HG03103 (cell line): Measurements from ENCODE around the gene FBXL13.
"Not testable (repeated sequence)": the region's sequence is repeated elsewhere in the genome, so short reads cannot be mapped to it uniquely, and the experiment has no call there.

Experiments used
- ATAC-seq: cut with Tn5 transposase; IDR thresholded peaks from one replicate; pipeline ENCODE4 v1.9.1; 2021; ENCODE audit warnings: low read depth; ENCODE audit not compliant: unreplicated experiment

FBXL13 gene

DNA sequence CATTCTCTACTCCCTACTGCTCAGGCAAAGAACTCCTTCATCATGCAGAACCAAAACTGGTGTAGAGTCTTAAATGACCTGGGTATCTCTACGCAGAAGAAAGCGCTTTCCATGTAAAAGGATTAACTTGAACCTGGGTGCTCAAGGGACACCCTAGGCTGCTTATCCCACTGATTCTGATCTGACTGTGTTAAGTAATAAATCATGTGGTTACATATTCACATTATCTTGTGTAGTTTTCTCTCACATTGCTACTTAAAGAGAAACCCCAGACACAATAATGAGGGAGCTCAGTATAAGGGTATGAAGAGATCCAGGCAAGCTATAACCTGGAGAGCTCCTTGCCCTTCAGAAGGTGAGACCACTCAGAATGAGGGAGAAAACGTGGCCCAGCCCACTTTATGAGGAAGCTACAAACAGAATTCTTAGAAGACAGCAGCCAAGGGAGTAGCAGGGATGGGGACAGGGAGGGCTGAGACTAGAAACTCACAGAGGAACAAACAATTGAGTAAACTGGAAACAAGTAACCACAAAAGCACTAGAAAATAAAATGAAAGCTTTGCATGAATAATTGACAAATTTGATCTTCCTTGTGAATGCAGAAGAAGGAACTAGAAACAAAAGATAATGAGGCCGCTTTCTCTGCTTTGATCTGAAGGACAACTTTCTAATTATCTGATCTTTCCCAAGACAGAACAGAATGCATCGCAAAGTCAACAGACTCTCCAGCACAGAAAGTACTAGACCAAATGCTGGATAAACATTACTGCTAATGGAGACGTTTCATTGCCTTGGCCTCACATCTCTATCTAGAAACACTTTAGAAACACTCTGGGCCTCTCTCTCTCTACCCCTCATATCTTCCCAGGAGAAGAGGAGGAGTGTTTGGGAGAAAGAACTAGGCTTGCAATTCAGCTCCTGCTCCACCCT, 85.7 kb downstream of the FBXL13 start:
- ATAC-seq, result no peak

DNA sequence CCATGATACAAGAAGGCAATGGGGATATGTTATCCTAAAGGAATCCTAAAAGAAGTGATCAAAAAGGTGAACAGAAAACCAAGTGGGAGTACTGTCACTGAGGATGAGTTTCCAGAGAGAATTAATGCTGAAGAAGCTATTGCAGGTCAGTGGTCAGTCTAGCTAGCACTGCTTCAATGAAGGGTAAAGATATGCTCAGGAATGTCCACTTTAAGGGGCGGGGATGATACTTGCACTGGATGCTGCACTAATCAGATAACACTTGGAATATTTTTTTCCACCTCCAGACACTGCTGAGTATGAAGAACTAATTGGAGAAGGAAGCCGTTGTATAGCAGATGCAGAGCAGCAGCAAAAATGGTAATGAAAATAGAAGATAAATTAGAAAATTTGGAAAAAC, 86.5 kb downstream of the FBXL13 start:
- ATAC-seq, result no peak

DNA sequence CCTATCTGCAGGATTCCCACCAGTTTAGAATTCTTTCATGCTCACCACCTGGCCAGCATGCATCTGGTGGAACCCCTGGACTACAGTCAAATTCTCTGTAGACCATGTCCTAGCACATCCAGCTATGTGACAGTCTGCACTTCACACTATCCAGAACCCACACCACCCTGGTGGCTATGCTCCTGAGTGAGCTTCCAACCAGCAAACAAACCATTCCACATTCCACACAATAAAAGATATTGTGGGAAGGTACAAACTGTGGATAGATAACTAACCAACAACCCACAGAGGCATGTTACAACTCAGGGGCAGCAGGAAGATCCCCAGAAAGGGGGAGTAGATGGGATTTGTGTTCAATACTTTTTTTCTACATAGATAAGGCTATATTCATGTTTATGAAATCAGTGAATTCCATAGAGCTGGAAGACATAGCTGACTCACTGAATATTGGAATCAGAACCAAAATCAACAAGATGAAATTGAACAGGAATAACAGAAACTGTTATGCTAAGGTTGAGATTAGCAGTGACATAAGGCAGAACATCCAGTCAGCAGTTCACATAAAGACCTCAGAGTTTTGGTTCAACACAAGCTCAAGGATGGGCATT, 89.3 kb downstream of the FBXL13 start:
- no peak for ATAC-seq

DNA sequence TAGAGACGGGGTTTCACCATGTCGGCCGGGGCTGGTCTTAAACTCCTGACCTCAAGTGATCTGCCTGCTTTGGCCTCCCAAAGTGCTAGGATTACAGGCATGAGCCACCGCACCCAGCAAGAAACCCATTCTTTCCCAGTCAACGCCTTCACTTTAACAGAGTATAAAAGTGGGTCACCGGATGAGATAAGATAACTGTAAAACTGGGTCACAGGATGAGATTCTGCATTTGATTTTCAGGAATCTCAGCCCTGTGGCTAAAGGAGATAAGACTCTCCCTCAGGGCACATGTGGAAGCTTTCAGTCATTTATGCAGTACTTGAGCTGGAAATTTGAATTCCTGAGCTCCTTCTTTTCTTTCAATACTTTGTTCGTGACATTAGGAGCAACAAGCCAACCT, 91.0 kb downstream of the FBXL13 start:
- no peak for ATAC-seq

DNA sequence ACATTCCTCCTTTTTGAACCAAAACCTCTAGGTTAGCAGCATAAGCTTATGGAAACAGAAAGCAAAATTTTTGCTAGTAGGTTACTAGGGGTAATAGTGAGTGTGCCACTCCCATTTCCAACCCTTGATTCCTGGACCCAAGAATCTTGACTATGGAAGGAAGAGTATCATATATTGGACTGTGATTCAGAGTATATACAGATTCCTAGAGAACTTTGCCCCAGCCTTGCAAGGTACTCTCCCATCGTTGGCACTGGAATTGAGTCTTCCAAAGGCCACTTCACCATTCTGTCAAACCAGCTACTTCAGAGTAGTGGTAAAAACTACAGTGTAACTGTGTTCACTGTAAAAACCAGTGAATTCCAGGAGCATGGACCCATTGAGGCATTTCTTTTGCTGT, 92.4 kb downstream of the FBXL13 start:
- ATAC-seq, result no peak

DNA sequence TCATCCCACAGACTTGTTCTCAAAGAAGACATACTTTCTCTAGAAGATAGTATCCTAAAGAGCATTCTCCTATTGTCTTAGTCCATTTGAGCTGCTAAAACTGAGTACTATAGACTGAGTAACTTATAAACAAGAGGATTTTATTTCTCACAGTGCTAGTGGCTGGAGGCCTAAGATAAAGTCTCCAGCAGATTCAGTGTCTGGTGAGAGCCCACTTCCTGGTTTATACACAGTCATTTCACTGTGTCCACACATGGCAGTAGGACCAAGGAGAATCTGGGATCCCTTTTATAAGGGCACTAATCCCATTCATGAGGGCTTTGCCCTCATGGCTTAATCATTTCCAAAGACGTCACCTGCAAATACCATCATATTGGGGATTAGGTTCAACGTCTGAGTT, 93.1 kb downstream of the FBXL13 start:
- no peak for ATAC-seq

DNA sequence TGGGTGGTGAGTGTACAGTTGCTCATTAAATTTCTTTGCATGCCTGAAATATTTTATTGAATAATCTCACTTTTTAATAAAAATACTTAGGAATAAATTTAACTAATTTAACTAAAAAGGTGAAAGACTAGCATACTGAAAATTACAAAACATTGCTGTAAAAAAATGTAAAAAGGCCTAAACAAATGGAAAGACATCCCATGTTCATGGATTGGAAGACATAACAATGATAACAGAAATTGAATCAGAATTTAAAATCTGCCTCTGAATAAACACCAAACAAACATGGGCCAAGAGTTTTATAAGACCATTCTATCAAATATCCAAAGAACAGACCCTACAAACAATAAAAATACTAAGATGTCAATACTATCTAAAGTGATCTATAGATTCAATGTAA, 94.9 kb downstream of the FBXL13 start:
- no peak for ATAC-seq

DNA sequence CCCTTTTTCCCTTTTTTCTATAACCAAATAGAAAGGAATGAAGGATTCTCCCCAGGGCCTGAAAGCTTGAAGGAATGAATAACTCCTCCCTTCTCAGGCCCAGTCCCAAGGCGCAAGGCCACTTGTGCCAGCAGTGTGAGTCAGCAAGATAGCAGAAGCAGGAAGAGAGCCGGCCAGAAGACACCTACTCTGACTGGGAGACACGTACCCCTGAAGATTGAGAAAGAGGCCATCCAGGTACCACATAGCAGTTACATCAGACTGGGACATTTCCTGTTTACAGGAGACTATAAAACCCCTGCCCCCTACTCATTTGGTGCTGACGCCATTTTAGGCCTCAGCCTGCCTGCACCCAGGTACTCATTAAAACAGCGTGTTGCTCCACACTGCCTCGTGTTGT, 96.3 kb downstream of the FBXL13 start:
- ATAC-seq, result no peak

DNA sequence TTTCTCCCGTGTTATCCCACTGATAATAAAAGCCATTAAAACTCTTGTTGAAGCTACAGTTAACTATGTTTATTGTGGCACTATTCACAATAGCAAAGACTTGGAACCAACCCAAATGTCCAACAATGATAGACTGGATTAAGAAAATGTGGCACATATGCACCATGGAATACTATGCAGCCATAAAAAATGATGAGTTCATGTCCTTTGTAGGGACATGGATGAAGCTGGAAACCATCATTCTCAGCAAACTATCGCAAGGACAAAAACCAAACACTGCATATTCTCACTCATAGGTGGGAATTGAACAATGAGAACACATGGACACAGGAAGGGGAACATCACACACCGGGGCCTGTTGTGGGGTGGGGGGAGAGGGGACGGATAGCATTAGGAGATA, 97.0 kb downstream of the FBXL13 start:
- not testable (repeated sequence) for ATAC-seq

DNA sequence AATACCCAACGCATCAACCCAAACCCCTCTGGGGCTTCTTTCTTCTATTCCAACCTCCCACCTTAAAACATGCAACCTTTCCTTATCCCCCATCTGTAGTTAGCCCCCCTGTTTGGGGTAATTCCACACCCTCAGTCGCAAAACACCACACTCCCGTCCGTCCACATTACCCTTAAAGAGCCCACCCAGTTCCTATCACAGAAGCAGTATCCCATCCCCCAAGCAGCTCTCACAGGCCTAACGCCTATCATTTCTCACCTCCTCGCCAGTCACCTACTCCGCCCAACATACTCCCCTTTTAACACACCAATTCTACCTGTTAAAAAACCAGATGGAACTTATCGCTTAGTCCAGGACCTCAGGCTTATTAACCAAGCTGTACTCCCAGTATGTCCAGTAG, 98.1 kb downstream of the FBXL13 start:
- ATAC-seq, result no peak

DNA sequence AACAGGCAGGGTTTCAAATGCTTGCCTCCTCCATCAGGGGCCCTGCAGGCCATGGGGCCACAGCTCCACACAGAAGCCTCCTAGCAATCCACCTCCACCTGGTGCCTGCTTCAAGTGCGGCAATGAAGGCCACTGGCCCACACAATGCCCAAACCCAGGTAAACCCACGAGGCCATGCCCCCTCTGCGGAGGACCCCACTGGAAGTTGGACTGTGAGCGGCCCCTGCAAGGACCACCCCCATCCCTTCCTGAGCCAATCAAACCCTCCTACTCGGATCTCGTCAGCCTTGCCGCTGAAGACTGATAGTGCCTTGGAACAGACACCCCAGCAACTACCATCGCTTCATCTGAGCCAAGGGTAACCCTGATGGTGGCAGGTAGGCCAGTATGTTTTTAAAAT, 98.7 kb downstream of the FBXL13 start:
- ATAC-seq, result no peak

DNA sequence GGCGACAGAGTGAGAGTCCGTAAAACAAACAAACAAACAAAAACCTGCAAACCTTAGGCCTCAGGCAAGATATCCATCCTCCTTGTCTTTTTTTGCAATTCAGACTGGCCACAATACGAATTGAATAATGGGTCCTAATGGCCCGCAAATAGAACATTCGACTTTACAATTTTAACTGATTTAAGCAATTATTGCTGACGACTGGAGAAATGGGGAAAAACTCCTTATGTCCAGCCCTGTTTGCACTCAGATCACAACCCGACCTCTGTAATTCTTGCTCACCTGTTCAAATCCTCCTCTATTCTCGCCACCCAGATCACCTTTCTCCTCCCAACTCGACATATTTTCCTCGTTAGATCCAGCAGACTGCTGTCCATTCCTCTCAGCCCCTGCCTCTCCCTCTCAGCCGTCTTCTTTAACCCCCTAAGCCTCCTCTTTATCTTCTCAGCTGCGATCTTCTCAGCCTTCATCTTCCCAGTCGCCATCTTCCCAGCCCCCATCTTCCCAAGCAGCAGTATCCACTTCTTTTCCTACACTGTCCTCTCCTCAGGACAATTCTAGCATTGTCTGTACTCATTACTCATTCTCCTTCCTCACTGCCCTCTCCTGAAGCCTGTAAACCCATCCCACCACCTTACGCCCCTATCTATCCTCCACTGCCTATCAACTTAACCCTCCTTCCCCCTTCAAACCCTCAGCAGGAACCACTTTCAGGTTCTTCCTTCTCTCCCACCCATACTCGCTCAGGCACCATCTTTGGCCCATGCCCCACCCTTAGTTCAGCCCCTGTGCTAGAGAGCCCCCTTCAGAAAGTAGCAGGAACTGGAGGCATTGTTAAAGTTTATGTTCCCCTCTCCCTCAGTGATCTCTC, 100.0 kb downstream of the FBXL13 start:
- no peak for ATAC-seq

DNA sequence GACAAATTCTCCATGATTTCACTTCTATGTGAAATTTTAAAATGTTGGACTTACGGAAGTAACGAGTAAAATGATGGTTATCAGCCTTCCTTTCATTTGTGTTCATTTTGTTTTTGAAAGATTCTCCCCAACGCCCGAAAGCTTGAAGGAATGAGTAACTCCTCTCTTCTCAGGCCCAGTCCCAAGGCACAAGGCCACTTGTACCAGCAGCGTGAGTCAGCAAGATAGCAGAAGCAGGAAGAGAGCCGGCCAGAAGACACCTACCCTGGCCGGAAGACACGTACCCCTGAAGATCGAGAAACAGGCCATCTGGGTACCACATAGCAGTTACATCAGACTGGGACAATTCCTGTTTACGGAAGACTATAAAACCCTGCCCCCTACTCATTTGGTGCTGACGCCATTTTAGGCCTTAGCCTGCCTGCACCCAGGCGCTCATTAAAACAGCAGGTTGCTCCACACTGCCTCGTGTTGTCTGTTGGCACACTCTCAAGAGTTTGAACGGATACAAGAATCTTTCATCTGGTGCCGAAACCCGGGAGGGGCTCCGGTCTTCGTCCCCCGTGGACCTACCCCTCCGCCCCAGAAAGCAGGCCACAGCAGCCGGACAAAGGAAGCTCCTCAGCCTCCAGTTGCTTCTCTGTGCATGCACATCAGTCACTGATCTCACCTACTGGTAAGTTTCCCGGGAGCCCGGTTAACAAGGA, 101.3 kb downstream of the FBXL13 start:
- ATAC-seq, result no peak

DNA sequence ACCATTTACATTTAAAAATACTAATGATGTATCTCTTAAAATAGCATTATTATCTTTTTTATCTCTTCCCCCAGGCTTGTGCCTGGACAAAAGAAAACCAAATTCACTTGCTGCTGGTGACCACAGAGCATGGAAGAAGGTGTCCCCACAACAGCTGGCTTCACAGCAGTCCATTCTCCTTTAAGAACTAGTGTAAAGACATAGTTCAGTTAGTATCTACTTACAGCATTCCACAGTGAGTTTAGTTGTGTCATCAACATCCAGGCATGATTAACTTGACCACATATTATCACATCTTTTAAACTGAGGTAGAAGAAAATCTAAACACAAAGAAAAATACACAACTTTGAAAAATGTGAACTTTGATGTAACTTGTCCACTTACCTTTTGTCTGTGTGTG, 106.8 kb downstream of the FBXL13 start:
- no peak for ATAC-seq

DNA sequence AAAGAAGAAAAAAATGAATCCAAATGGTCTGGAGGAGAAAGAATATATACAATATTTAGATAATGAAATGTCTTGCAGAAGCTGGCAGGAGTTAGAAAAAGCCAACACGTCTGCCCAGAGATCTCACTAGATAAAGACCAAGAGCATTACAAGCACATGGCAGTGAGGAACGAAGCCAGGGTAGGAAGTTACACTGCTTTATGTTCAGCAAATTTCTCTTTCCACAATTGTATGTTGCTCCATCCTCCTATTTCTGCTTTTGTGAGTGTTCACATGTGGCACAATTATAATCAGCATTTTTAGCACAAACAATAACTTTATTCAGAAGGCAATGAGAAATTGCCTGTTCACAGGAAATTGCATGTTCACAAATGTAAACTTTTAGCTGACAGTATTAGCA, 108.1 kb downstream of the FBXL13 start:
- no peak for ATAC-seq

DNA sequence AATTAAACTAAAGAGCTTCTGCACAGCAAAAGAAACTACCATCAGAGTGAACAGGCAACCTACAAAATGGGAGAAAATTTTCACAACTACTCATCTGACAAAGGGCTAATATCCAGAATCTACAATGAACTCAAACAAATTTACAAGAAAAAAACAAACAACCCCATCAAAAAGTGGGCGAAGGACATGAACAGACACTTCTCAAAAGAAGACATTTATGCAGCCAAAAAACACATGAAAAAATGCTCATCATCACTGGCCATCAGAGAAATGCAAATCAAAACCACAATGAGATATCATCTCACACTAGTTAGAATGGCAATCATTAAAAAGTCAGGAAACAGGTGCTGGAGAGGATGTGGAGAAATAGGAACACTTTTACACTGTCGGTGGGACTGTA, 112.6 kb downstream of the FBXL13 start:
- ATAC-seq, result not testable (repeated sequence)

DNA sequence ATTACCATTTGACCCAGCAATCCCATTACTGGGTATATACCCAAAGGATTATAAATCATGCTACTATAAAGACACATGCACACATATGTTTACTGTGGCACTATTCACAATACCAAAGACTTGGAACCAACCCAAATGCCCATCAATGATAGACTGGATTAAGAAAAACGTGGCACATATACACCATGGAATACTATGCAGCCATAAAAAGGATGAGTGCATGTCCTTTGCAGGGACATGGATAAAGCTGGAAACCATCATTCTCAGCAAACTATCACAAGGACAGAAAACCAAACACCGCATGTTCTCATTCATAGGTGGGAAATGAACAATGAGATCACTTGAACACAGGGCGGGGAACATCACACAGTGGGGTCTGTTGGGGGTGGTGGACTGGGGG, 116.6 kb downstream of the FBXL13 start:
- not testable (repeated sequence) for ATAC-seq

DNA sequence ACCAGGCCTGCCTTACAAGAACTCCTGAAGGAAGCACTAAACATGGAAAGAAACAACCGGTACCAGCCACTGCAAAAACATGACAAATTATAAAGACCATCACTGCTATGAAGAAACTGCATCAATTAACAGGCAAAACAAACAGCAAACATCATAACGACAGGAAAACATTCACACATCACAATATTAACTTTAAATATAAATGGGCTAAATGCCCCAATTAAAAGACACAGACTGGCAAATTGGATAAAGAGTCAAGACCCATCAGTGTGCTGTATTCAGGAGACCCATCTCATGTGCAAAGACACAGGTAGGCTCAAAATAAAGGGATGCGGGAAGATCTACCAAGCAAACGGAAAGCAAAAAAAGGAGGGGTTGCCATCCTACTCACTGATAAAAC, 120.2 kb downstream of the FBXL13 start:
- not testable (repeated sequence) for ATAC-seq

DNA sequence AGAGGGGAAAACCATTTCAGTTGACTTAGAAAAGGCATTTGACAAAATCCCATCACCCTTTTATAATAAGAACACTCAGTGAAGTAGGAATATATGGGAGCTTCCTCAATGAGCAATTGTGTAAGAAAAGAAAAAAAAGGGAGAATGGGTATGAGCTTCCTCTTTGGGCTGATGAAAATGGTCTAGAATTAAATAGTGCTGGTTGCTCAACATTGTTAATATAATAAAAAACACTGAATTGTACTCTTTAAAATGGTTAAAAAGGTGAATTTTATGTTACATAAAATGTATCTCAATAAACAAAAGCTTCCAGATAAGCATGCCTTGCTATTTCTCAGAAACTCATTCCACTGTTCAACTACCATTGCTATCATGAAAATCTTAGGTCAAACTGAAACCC, 121.2 kb downstream of the FBXL13 start:
- ATAC-seq, result no peak

DNA sequence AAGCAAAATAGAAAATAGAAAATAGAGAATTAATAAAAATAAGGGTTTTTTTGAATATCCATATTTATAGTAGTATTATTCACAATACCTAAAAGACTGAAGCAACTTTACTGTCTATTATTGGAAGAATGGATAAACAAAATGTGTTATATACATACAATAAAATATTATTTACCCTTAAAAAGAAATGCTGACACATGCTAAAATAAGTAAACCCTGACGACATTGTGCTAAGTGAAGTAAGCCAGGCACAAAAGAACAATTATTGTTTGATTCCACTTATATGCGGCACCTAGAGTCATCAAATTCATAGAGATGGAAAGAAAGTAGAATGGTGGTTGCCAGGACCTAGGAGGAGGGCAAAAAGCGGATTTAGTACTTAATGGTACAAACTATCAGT, 122.8 kb downstream of the FBXL13 start:
- no peak for ATAC-seq

DNA sequence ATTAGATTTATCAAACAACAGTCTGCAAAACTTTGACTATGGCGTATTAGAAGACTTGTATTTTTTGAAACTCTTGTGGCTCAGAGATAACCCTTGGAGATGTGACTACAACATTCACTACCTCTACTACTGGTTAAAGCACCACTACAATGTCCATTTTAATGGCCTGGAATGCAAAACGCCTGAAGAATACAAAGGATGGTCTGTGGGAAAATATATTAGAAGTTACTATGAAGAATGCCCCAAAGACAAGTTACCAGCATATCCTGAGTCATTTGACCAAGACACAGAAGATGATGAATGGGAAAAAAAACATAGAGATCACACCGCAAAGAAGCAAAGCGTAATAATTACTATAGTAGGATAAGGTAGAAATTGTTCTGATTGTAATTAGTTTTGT, 130.4 kb downstream of the FBXL13 start:
- no peak for ATAC-seq
